Gastrocnemius medialis (tissue), 4 donors: Measurements from ENCODE around the gene IFI27L2. TPM values are rescaled to one million over a fixed set of nuclear protein-coding genes. Genes with fewer than 3 reads are reported as not detected.

ENCODE experiments used
- ATAC-seq, 2 donors: fragments of 150-250 bp; one replicate each; pipeline ENCODE4 v1.9.1; 2016
- DNase-seq, 2 donors: peaks; one replicate each; pipeline ENCODE4 v3.0.0-alpha.2; 2019
- H3K27ac ChIP-seq, 4 donors: fragments of 200-600 bp; sonication (generic); 1 replicate in 1 of 4; 2 replicates in 3 of 4; pipeline ENCODE4 v1.5.1; 2016 to 2018; ENCODE audit warnings: mild to moderate bottlenecking in 2 of 4, moderate library complexity in 1 of 4
- H3K27me3 ChIP-seq, 3 donors: fragments of 200-600 bp; sonication (generic) in 2 of 3; 1 replicate in 1 of 3; 2 replicates in 2 of 3; pipeline versions ENCODE4 v1.5.1 to v1.6.0; 2016 to 2019; ENCODE audit warnings: mild to moderate bottlenecking in 1 of 3, moderate library complexity in 1 of 3
- H3K36me3 ChIP-seq, 2 donors: fragments of 200-600 bp; sonication (generic) in 1 of 2; one replicate each; pipeline ENCODE4 v1.5.1; 2017 to 2018
- H3K4me1 ChIP-seq, 2 donors: fragments of 200-600 bp; sonication (generic) in 1 of 2; one replicate each; pipeline ENCODE4 v1.5.1; 2016 to 2017; ENCODE audit warnings: mild to moderate bottlenecking in 2 of 2
- H3K4me3 ChIP-seq, 4 donors: fragments of 200-600 bp; sonication (generic) in 3 of 4; 1 replicate in 1 of 4; 2 replicates in 3 of 4; pipeline ENCODE4 v1.5.1; 2016 to 2019; ENCODE audit warnings: mild to moderate bottlenecking in 2 of 4
- H3K9me3 ChIP-seq, 3 donors: fragments of 200-600 bp; sonication (generic) in 2 of 3; 1 replicate in 1 of 3; 2 replicates in 2 of 3; pipeline ENCODE4 v1.5.1; 2016 to 2019
- CTCF ChIP-seq, 5 experiments: fragments of 450-650 bp in 3 of 5; fragments of 200-600 bp in 2 of 5; sonication (generic) in 2 of 5; IDR thresholded peaks in 4 of 5; conservative IDR thresholded peaks in 1 of 5; 1 replicate in 4 of 5; 2 replicates in 1 of 5; pipeline ENCODE4 v1.5.1; 2016 to 2019; ENCODE audit warnings: antibody characterized with exemption in 5 of 5, mild to moderate bottlenecking in 3 of 5, moderate library complexity in 3 of 5
- POLR2A ChIP-seq, 2 donors: fragments of 450-650 bp; IDR thresholded peaks; one replicate each; pipeline ENCODE4 v1.6.1; 2017; ENCODE audit warnings: antibody characterized with exemption in 2 of 2, mild to moderate bottlenecking in 2 of 2, moderate library complexity in 2 of 2
- in situ Hi-C, 4 donors: fragments of 200-750 bp; cut with MboI; loops; one replicate each; pipeline versions ENCODE4 v1.15.0 to v1.8.0; 2017; ENCODE audit warnings: low sequenced_read_pairs in 4 of 4
- intact Hi-C: fragments of 100-400 bp; cut with DNase I; formaldehyde crosslinking; loops from one replicate; pipeline ENCODE4 v1.15.1; 2023; ENCODE audit warnings: low total_unique reads
- total RNA-seq, 4 donors: library from RNA; depleted of rRNA; stranded (reverse); fragments of >200 nt; gene quantifications; one replicate each; pipeline versions ENCODE4 v1.1.0 to v1.2.3, GENCODE V29; 2016

Gene IFI27L2
- total RNA-seq, 4 donors from 2014 or later, result 1.1 to 9.1 (median 3.3) TPM

- ATAC-seq (no peak), DNase-seq (no peak)
- Histone ChIP-seq H3K27me3 (peaks cover 0 to 14% (median 4%) of the 10 kb centered on the region in 3 donors), H3K36me3 (no peaks in the 10 kb centered on the region), H3K4me3 (no peak overlapping the region), H3K4me1 (no peaks in the 10 kb centered on the region), H3K9me3 (no peaks in the 10 kb centered on the region), H3K27ac (no peak overlapping the region)
- intact Hi-C loops (no loop called here), in situ Hi-C loops (no loop called here)
- TF ChIP-seq POLR2A (IDR thresholded peaks at IDR 0.05), result no peak
- TF ChIP-seq CTCF (IDR thresholded peaks at IDR 0.05 in 4 of 5, conservative IDR thresholded peaks at IDR 0.05 in 1 of 5), result no peak
Observed at GRCh38 chr14:94163796-94164195, 34.4 kb upstream of the IFI27L2 start.

- in situ Hi-C loops (no loop called here), intact Hi-C loops (no loop called here)
- H3K27me3 ChIP-seq, result peaks cover 0 to 14% (median 4%) of the 10 kb centered on the region in 3 donors
- H3K9me3 ChIP-seq, result no peaks in the 10 kb centered on the region
- no peaks in the 10 kb centered on the region for H3K36me3 ChIP-seq
- DNase-seq (no peak), ATAC-seq (no peak)
- no peak overlapping the region for H3K27ac ChIP-seq
- H3K4me3 ChIP-seq, result no peak overlapping the region
- no peak for TF ChIP-seq CTCF (IDR thresholded peaks at IDR 0.05 in 4 of 5, conservative IDR thresholded peaks at IDR 0.05 in 1 of 5)
- no peak for TF ChIP-seq POLR2A (IDR thresholded peaks at IDR 0.05)
- no peaks in the 10 kb centered on the region for H3K4me1 ChIP-seq
Observed at GRCh38 chr14:94162466-94162865, 33.1 kb upstream of the IFI27L2 start.

GRCh38 chr14:94161981-94162380, 32.6 kb upstream of the IFI27L2 start:
- Histone ChIP-seq H3K27me3 (peaks cover 0 to 14% (median 4%) of the 10 kb centered on the region in 3 donors), H3K4me1 (no peaks in the 10 kb centered on the region), H3K9me3 (no peaks in the 10 kb centered on the region), H3K27ac (no peak overlapping the region), H3K36me3 (no peaks in the 10 kb centered on the region), H3K4me3 (no peak overlapping the region)
- ATAC-seq, result no peak
- no peak for TF ChIP-seq CTCF (IDR thresholded peaks at IDR 0.05 in 4 of 5, conservative IDR thresholded peaks at IDR 0.05 in 1 of 5)
- no peak for TF ChIP-seq POLR2A (IDR thresholded peaks at IDR 0.05)
- DNase-seq, result no peak
- in situ Hi-C loops (no loop called here), intact Hi-C loops (no loop called here)

GRCh38 chr14:94161058-94161457, 31.7 kb upstream of the IFI27L2 start:
- Histone ChIP-seq H3K36me3 (no peaks in the 10 kb centered on the region), H3K27ac (no peak overlapping the region), H3K9me3 (no peaks in the 10 kb centered on the region), H3K4me1 (no peaks in the 10 kb centered on the region), H3K4me3 (no peak overlapping the region), H3K27me3 (peaks cover 0 to 14% (median 4%) of the 10 kb centered on the region in 3 donors)
- intact Hi-C loops (no loop called here), in situ Hi-C loops (no loop called here)
- TF ChIP-seq POLR2A (IDR thresholded peaks at IDR 0.05), result no peak
- TF ChIP-seq CTCF (IDR thresholded peaks at IDR 0.05 in 4 of 5, conservative IDR thresholded peaks at IDR 0.05 in 1 of 5), result no peak
- DNase-seq (no peak), ATAC-seq (no peak)

GRCh38 chr14:94158239-94158883, 29.0 kb upstream of the IFI27L2 start:
- Histone ChIP-seq H3K9me3 (no peaks in the 10 kb centered on the region), H3K36me3 (no peaks in the 10 kb centered on the region), H3K27me3 (peaks cover 0 to 3% (median 0%) of the 10 kb centered on the region in 3 donors), H3K27ac (no peak overlapping the region), H3K4me3 (no peak overlapping the region), H3K4me1 (no peaks in the 10 kb centered on the region)
- DNase-seq (no peak), ATAC-seq (no peak)
- TF ChIP-seq CTCF (IDR thresholded peaks at IDR 0.05 in 4 of 5, conservative IDR thresholded peaks at IDR 0.05 in 1 of 5), result no peak
- no peak for TF ChIP-seq POLR2A (IDR thresholded peaks at IDR 0.05)
- intact Hi-C loops (no loop called here), in situ Hi-C loops (no loop called here)
